Muscle of back (tissue), 11 donors: ENCODE results near the gene MMS22L. TPM values are rescaled to one million over a fixed set of nuclear protein-coding genes. Genes with fewer than 3 reads are reported as not detected.
A peak's percentile ranks its signal among the peaks of the same experiment; 100 is the strongest.

Source experiments
- DNase-seq, 3 donors: peaks; one replicate each; pipeline versions ENCODE4 v3.0.0 to v3.0.0-alpha.2; 2013
- polyA plus RNA-seq, 10 donors: library from polyadenylated mRNA; unstranded; fragments of 120-200 nt; gene quantifications; one replicate each; pipeline ENCODE4 v1.2.1, GENCODE V29; 2013; ENCODE audit not compliant: insufficient read length in 10 of 10

The MMS22L gene
- polyA plus RNA-seq, 10 donors = 5.6 to 9.7 (median 7.2) TPM

GRCh38 chr6:97147421-97147820 is 135.6 kb downstream of the MMS22L start:
- no peak for DNase-seq

DNA sequence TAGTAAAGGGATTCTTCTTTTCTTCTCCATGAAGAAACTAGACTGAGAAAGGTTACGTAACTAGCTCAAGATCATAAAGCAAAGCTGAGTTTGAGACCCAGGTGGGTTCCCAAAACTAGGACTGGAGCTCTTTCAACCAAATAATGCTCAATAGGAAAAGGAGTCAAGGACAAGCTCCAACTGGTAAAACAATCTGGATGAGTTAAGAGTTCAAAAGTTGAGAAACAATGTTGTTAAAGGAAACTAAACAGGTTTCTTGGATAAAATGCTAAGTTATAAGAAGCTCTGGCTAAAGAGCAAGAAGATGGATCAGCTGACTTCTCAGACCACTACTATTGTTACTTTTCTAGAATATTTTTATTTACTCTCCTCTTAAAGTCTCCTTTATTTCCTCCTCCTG is 137.3 kb downstream of the MMS22L start:
- DNase-seq = peak in 1 of 3 donors; percentile 9

- no peak for DNase-seq
These were observed 141.3 kb downstream of the MMS22L start for GRCh38 chr6:97141756-97142155.

DNA sequence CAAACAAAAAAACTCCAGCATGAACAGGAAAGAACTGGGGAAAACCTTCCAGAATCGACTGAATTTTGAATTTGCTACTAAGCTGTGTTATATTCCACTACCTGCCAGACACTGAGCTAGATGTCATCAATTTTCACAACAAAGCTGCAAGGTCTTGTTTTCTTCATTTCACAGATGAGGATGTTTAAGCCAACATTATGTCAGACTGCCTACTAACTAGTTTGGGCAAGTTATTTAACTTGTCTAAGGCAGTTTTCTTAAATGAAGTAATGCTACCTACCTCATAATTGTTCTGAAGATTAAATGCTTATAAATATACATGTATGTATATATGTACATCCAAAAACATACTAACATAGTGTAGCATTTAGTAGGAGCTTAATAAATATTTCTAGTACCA is 144.4 kb downstream of the MMS22L start:
- DNase-seq = no peak

DNA sequence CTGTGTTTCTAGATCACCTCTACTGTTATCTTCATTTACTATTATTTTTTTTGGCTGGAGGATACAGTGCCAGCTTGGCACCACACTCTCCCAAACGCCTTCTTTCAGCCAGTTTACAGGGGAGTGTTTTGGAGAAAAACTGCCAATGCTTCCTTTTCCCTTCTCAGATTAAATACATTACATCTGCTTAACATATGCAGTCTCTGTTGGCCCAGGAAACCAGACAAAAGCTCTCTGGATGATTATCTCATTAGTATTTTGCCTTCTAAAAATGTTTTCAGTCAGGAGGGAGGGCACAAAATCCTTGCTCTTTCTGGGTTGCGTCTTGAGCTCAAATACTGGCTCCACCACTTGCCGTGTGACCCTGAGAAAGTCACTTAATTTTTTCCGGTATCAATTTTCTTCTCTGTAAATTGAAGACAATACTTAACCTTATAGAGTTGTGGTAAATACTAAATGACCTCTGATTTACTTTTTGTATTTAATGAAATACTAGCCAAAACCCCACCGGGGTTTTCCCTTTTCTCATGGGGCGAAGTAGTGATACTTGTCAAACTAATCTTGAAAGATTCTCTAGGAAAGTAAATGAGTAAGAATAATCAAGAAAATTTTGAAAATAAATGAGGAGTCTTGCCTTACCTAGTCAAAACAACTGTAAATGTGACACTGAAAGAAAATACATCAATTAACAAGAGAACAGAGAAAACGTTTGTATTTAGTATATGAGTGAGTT is 146.2 kb downstream of the MMS22L start:
- peak in 1 of 3 donors; percentile 19 for DNase-seq

GRCh38 chr6:97133067-97133466 is 149.9 kb downstream of the MMS22L start:
- peak in 1 of 3 donors; percentile 12 for DNase-seq

GRCh38 chr6:97129106-97129505 is 153.9 kb downstream of the MMS22L start:
- no peak for DNase-seq

- no peak for DNase-seq
These were observed 154.5 kb downstream of the MMS22L start for GRCh38 chr6:97128507-97128906.

DNA sequence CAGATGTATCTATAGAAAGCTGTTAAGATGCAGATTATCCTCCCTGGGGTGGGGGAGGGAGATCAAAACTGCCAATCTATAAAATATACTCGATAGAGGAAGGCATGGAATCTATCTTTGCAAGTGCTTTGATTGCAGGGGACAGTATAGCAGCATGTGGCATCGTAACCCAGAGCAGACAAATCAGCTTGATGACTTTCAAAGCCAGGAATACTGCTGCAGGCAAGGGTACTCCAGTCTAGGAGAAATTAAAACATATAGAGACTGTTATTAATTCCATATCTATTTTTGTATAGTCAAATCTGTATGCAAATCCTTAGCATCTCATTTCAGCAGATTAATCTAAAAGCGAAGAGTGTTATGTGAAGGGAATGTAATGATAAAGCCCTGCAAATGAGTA is 159.4 kb downstream of the MMS22L start:
- no peak for DNase-seq

DNA sequence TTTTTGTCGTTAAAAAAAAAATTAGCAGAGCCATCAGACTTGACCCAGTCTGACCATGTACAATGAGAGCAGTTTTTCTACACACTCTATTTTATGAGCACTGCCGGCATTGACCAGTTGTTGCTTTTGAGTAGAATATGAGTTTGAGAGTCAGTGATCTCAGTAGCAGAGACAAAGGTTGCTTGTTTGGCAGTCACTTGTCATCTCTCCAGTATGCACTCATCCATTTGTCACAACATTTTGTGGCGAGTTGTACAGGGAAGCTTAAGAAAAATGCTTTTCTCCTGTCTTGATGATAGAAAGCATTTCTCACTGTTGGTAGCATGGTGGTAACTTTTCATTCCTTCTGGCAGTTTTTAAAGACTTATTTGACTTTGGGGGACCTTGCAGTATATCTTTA is 159.9 kb downstream of the MMS22L start:
- DNase-seq = no peak

- DNase-seq = no peak
These were observed 162.5 kb downstream of the MMS22L start for GRCh38 chr6:97120511-97120910.

- DNase-seq = no peak
These were observed 168.4 kb downstream of the MMS22L start for GRCh38 chr6:97114645-97115044.

- no peak for DNase-seq
These were observed 169.8 kb downstream of the MMS22L start for GRCh38 chr6:97113170-97113569.

DNA sequence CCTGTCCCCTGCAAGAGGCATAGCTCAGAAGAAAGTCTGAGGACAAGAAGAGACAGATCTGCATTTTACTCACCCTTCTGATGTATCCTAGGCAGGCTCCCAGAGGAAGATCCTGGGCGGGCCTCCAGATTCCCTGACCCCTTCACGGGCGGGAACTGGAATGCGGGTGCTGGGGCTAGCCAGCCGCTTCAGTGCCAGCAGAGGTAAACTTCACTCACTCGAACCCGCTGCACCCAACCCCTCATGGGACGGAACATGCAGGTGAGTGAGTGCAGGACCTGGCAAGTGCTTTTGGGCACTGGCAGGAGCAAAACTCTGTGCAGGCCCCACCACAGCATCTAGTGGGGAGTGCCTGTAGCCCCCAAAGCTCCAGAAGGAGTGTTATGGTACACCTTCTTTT is 171.8 kb downstream of the MMS22L start:
- DNase-seq = no peak

- no peak for DNase-seq
These were observed 172.4 kb downstream of the MMS22L start for GRCh38 chr6:97110626-97111025.

- DNase-seq = no peak
These were observed 172.9 kb downstream of the MMS22L start for GRCh38 chr6:97110149-97110548.

DNA sequence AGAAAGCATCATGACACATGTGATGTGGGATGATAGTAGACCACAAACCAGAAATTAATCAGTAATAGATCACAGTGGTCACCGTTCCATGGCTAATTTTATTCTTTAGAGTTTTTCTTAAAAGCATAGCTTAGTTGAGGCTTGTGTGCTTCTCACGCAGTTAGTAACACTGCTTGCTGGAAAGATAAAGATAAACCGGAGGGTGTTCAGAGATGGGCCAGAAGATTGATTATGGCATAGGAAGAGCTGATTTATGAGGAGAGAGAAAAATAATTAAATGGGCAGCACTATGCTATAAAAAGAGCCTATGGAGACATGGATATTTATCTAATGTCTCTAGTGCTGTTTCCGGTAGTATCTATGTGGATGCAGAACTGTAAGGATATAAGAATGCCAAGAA is 173.6 kb downstream of the MMS22L start:
- DNase-seq = no peak

- no peak for DNase-seq
These were observed 180.7 kb downstream of the MMS22L start for GRCh38 chr6:97102145-97102790.

GRCh38 chr6:97100696-97101095 is 182.3 kb downstream of the MMS22L start:
- DNase-seq = no peak

DNA sequence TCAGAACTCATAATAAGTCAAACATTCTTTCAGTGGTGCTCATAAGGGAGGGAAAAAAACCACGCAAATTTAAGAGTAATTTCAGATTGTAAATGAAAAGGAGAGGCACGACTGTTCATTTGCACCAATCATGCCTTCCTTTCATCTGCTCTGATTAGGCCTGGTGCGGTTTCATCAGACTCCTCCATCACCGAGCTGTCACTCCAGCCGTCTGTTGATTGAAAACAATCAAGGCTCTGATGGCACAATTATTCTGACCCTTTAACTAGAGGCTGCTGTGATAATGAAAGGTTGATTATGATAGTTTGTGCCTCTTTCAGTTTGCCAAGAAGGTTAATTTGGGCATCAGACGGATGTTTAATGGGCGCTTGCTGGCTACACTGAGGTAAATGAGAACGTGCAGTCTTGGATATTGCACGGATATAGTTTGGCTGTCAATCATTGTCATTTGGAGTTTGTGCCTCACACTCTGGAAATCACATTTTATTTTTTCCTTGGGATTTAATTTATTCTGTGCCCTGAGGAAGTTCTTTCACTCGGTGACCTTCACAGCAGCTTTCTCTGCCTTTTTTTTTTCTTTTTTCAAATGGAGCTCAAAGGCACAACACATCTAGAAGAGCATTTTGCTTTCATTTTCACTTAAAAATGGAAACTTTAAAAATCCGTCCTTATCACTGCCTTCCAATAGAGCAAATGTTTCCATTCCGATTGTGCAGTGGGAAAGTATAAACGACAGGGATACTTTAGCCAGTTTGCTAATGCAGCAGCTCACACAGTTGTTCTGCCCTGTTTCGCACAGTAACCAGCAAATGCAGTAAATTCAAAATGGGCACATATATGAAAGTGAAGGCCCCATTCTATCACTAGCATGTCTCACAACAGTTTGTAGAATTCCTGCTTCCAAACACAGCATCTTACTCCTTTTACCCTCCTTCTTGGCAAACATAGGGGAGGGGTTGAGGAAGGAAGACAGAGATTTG is 185.7 kb downstream of the MMS22L start:
- DNase-seq = no peak

- DNase-seq = peak; percentile 10 to 58 (median 30)
These were observed 187.6 kb downstream of the MMS22L start for GRCh38 chr6:97095311-97095850.

DNA sequence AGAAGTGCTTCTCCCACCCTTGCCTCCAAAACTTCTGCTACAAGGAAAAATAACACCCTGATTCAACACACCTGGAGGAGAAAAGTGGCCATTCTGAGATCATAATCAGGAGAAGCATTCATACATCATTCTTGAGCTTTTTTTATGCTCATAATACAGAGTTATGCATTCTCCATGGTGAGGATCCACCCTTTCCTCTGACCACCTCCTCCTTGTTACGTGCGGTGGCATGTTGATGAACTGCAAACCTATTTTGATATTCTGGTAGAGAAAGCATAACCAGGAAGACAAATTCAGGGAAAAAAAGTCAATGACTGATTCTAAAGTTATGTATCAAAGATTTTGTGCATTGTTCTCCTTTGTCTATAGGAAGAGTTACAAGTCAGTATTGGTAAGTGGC is 188.6 kb downstream of the MMS22L start:
- DNase-seq = no peak
